Astrocyte (in vitro differentiated cells and primary cell): Measurements from ENCODE around the gene C18orf32.

Experiments used
- CTCF ChIP-seq: IDR thresholded peaks from 2 replicates; pipeline ENCODE4 v1.5.1; 2011; ENCODE audit warnings: low read depth, mild to moderate bottlenecking, inconsistent platforms, low read length, moderate library complexity; ENCODE audit not compliant: insufficient read depth
- EZH2 ChIP-seq: IDR thresholded peaks from 2 replicates; pipeline ENCODE4 v1.6.1; 2012; ENCODE audit warnings: mild to moderate bottlenecking, low read length, inconsistent platforms; ENCODE audit not compliant: insufficient read depth

GRCh38 chr18:49457616-49458015 is 29.4 kb downstream of the C18orf32 start:
- TF ChIP-seq CTCF (no peak), EZH2 (no peak)
